K562 treated with DMSO at 1 percent for 12 hours (cell line): Measurements from ENCODE around the gene COL18A1. TPM values are rescaled to one million over a fixed set of nuclear protein-coding genes. Genes with fewer than 3 reads are reported as not detected.

Experiments used
- total RNA-seq: library from RNA; unstranded; fragments of 300-600 nt; gene quantifications from 2 replicates; pipeline ENCODE4 v1.2.3, GENCODE V29; 2022; ENCODE audit not compliant: insufficient read depth

The COL18A1 gene
- 8.8 and 10.1 TPM in 2 replicates for total RNA-seq

DNA sequence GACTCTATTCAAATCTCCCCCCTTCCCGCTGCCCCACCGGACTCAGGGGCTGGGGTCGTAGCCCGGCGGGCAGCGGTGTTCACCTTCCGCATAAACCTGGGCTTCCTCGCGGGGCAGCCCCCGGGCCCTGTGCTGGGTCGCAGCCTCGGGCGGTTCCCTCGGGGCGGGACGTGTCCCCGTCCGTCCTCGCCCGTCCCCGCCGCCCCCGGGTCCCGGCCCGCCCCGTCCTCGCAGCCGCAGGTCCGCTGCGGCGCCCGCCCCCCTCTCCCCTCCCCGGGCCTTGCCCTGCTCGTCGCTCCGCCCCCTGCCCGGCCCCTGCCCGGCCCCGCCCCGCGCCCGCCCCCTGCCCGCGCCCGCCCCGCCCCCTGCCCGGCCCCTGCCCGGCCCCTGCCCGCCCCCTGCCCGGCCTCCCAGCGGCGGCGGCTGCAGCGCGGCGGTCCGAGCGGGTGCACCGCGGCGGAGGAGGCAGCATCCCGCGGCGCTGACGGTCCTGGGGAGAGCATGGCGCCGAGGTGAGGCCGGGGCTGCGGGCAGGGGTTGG is at the start of gene COL18A1:
TSS of gene COL18A1 (plus strand) at position 436 of the 541 bp plus-strand sequence. CDS start at position 502, 66 bp downstream.

DNA sequence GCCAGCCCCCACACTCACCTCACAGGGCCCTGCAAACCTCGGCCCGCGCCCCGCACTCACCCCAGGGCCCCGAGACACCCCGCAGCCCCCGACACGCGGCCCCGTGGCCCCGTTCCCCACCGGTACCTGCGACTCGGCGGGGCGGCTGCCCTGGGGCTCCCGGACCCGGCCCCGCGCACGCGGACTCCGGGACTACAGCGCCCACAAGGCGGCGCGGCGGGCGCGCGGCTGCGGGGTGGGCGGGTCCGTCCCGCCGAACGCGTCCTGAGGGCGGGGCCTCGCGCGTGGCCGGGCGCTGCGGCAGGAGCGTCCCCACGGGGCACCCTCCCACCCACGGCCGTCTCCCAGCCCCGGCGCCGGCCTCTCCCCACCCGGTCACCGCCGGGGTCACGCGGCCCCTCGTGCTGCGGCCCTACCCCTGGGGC is 137.3 kb downstream of the COL18A1 start, which contains the start of gene SLC19A1:
TSS of gene SLC19A1 (minus strand) at position 199 of the 425 bp plus-strand sequence. CDS start 4,481 bp downstream, outside the sequence.

Other genes starting within 250 kb of the COL18A1 start
- 14.5 and 34.5 TPM in 2 replicates for gene POFUT2, start 117.3 kb upstream of the COL18A1 start, total RNA-seq
- gene SLC19A1, start 137.3 kb downstream of the COL18A1 start, total RNA-seq = 9.2 and 9.8 TPM in 2 replicates
- 1.1 TPM in 1 of 2 replicates, not detected in the other for gene PCBP3, start 238.6 kb downstream of the COL18A1 start, total RNA-seq